ENCODE measurements around the gene KPNA4. TPM values are rescaled to one million over a fixed set of nuclear protein-coding genes. Genes with fewer than 3 reads are reported as not detected.

KPNA4 gene
- total and polyA plus RNA-seq, 10 donors = 8.3 to 50.6 (median 36.0) TPM

- Histone ChIP-seq H3K27me3 (replicated peaks in 1 of 7) (no peaks in the 10 kb centered on the region), H3K4me1 (peaks cover 0 to 8% (median 0%) of the 10 kb centered on the region in 6 donors), H3K9me3 (no peaks in the 10 kb centered on the region), H3K27ac (no peak overlapping the region), H3K36me3 (no peaks in the 10 kb centered on the region), H3K4me3 (no peak overlapping the region)
- no peak for DNase-seq
- intact Hi-C loops (cut with DNase I; ENCODE audit: low total_unique reads) = no loop called here
- TF ChIP-seq POLR2AphosphoS5 (IDR thresholded peaks at IDR 0.05) = no peak
- TF ChIP-seq POLR2A (IDR thresholded peaks at IDR 0.05) = no peak
- TF ChIP-seq, protein P1, sequence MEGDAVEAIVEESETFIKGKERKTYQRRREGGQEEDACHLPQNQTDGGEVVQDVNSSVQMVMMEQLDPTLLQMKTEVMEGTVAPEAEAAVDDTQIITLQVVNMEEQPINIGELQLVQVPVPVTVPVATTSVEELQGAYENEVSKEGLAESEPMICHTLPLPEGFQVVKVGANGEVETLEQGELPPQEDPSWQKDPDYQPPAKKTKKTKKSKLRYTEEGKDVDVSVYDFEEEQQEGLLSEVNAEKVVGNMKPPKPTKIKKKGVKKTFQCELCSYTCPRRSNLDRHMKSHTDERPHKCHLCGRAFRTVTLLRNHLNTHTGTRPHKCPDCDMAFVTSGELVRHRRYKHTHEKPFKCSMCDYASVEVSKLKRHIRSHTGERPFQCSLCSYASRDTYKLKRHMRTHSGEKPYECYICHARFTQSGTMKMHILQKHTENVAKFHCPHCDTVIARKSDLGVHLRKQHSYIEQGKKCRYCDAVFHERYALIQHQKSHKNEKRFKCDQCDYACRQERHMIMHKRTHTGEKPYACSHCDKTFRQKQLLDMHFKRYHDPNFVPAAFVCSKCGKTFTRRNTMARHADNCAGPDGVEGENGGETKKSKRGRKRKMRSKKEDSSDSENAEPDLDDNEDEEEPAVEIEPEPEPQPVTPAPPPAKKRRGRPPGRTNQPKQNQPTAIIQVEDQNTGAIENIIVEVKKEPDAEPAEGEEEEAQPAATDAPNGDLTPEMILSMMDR (IDR thresholded peaks at IDR 0.05 in 8 of 11, conservative IDR thresholded peaks at IDR 0.05 in 3 of 11) = no peak
- WGBS, 5 donors = 89 to 95% (median 93%) methylated on average over 10 of the region's 10 CpGs
These were observed 86.0 kb downstream of the KPNA4 start for GRCh38 chr3:160479376-160479775.

- WGBS, 5 donors = 66 to 88% (median 80%) methylated on average over 5 of the region's 5 CpGs
- H3K27ac ChIP-seq = no peak overlapping the region
- H3K36me3 ChIP-seq = no peaks in the 10 kb centered on the region
- no peaks in the 10 kb centered on the region for H3K27me3 ChIP-seq (replicated peaks in 1 of 7)
- H3K4me3 ChIP-seq = no peak overlapping the region
- no peaks in the 10 kb centered on the region for H3K9me3 ChIP-seq
- H3K4me1 ChIP-seq = peaks cover 0 to 8% (median 0%) of the 10 kb centered on the region in 6 donors
- intact Hi-C loops (cut with DNase I; ENCODE audit: low total_unique reads) = no loop called here
- TF ChIP-seq, protein P1 (IDR thresholded peaks at IDR 0.05 in 8 of 11, conservative IDR thresholded peaks at IDR 0.05 in 3 of 11) = no peak
- no peak for TF ChIP-seq POLR2A (IDR thresholded peaks at IDR 0.05)
- no peak for TF ChIP-seq POLR2AphosphoS5 (IDR thresholded peaks at IDR 0.05)
- DNase-seq = no peak
These were observed 87.0 kb downstream of the KPNA4 start for GRCh38 chr3:160478338-160478737.

GRCh38 chr3:160477750-160478149, 87.6 kb downstream of the KPNA4 start:
- Histone ChIP-seq H3K27ac (no peak overlapping the region), H3K9me3 (no peaks in the 10 kb centered on the region), H3K4me3 (no peak overlapping the region), H3K4me1 (peaks cover 0 to 8% (median 0%) of the 10 kb centered on the region in 6 donors), H3K27me3 (replicated peaks in 1 of 7) (no peaks in the 10 kb centered on the region), H3K36me3 (no peaks in the 10 kb centered on the region)
- intact Hi-C loops (cut with DNase I; ENCODE audit: low total_unique reads) = no loop called here
- DNase-seq = no peak
- 47 to 96% (median 81%) methylated on average over 5 of the region's 5 CpGs for WGBS, 5 donors
- TF ChIP-seq, protein P1 (IDR thresholded peaks at IDR 0.05 in 8 of 11, conservative IDR thresholded peaks at IDR 0.05 in 3 of 11) = no peak
- no peak for TF ChIP-seq POLR2A (IDR thresholded peaks at IDR 0.05)
- no peak for TF ChIP-seq POLR2AphosphoS5 (IDR thresholded peaks at IDR 0.05)

DNA sequence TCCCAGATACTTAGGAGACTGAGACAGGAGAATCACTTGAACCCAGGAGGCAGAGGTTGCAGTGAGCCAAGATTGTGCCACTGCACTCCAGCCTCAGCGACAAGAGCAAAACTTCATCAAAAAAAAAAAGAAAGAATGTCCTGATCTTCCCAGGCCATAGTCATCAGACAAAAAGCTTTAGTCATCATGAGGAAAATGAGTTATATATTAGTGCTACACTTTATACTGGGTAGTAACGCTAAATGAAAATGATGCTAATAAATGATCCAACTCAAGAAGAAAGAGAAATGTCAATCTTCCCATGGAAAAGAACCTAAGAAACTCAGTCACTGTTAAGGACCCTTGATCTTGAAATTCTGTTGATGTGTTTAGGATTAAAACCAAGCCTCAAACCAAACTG, 89.5 kb downstream of the KPNA4 start:
- no peak for TF ChIP-seq POLR2A (IDR thresholded peaks at IDR 0.05)
- TF ChIP-seq, protein P1 (IDR thresholded peaks at IDR 0.05 in 8 of 11, conservative IDR thresholded peaks at IDR 0.05 in 3 of 11) = no peak
- TF ChIP-seq POLR2AphosphoS5 (IDR thresholded peaks at IDR 0.05) = no peak
- Histone ChIP-seq H3K27ac (no peak overlapping the region), H3K4me3 (no peak overlapping the region), H3K27me3 (replicated peaks in 1 of 7) (no peaks in the 10 kb centered on the region), H3K4me1 (no peaks in the 10 kb centered on the region), H3K9me3 (peaks cover 0 to 12% (median 10%) of the 10 kb centered on the region in 8 donors), H3K36me3 (no peaks in the 10 kb centered on the region)
- intact Hi-C loops (cut with DNase I; ENCODE audit: low total_unique reads) = no loop called here
- DNase-seq = no peak
- WGBS, 5 donors = 94 to 97% (median 95%) methylated on average over 2 of the region's 2 CpGs

All from spleen (tissue), 11 donors.